RWPE2 (cell line): Measurements from ENCODE around the gene SLC52A3.

Source experiments
- ATAC-seq: fragments of 200-7000 bp; cut with Tn5 transposase; 3 replicates; pipeline ENCODE4 v1.9.1; 2021; ENCODE audit warnings: low read depth
- DNase-seq: peaks from one replicate; pipeline ENCODE4 v3.0.0-alpha.2; 2020; ENCODE audit warnings: low spot score
- H3K27ac ChIP-seq: fragments of 450-650 bp; 2 replicates; pipeline ENCODE4 v1.5.1; 2017; ENCODE audit warnings: mild to moderate bottlenecking; ENCODE audit not compliant: poor library complexity, severe bottlenecking
- H3K27me3 ChIP-seq: fragments of 250-450 bp; sonication (Bioruptor Pico); 2 replicates; pipeline ENCODE4 v1.5.1; 2021; ENCODE audit warnings: mild to moderate bottlenecking, moderate library complexity; ENCODE audit not compliant: insufficient read depth, poor library complexity, severe bottlenecking
- H3K36me3 ChIP-seq: fragments of 250-450 bp; sonication (Bioruptor Pico); 2 replicates; pipeline ENCODE4 v1.5.1; 2020; ENCODE audit warnings: low read depth, mild to moderate bottlenecking, moderate library complexity
- H3K4me1 ChIP-seq: fragments of 250-450 bp; sonication (Bioruptor Pico); 2 replicates; pipeline ENCODE4 v1.5.1; 2021; ENCODE audit warnings: mild to moderate bottlenecking, moderate library complexity; ENCODE audit not compliant: insufficient read depth, poor library complexity, severe bottlenecking
- H3K4me3 ChIP-seq: fragments of 250-450 bp; sonication (Bioruptor Pico); 2 replicates; pipeline ENCODE4 v1.5.1; 2021; ENCODE audit warnings: mild to moderate bottlenecking, moderate library complexity; ENCODE audit not compliant: severe bottlenecking
- H3K9me3 ChIP-seq: fragments of 250-450 bp; sonication (Bioruptor Pico); 2 replicates; pipeline ENCODE4 v1.5.1; 2021; ENCODE audit warnings: mild to moderate bottlenecking, moderate library complexity; ENCODE audit not compliant: severe bottlenecking
- TF ChIP-seq, protein P1 (sequence below): fragments of 450-650 bp; IDR thresholded peaks from one replicate; pipeline ENCODE4 v1.5.1; 2017; ENCODE audit warnings: mild to moderate bottlenecking, moderate library complexity; ENCODE audit not compliant: poor library complexity, severe bottlenecking

SLC52A3 gene

DNA sequence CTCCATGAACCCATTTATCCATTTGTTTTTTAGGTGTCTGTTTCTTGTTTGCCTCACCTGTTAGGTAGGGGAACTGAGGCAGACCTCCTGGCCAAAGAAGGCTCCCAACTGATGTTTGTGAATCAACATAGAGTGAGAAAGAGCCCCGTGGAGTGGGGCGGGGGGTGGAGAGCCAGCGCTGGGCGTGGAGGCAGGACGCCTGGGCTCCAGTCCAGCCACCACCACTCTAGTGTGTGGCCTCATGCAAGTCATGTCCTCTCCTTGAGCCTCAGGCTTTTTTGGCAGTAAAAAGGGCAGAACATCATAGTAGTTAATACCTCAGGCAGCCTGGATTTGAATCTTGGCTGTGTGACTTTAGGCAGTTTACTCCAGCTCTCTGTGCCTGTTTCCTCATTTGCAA, 50.5 kb downstream of the SLC52A3 start:
- ATAC-seq (no peak), DNase-seq (no peak)
- Histone ChIP-seq H3K9me3 (peaks cover 9% of the 10 kb centered on the region), H3K4me1 (no peaks in the 10 kb centered on the region), H3K27me3 (peaks cover 13% of the 10 kb centered on the region), H3K36me3 (no peaks in the 10 kb centered on the region), H3K4me3 (no peak overlapping the region), H3K27ac (no peak overlapping the region)
- TF ChIP-seq, protein P1, sequence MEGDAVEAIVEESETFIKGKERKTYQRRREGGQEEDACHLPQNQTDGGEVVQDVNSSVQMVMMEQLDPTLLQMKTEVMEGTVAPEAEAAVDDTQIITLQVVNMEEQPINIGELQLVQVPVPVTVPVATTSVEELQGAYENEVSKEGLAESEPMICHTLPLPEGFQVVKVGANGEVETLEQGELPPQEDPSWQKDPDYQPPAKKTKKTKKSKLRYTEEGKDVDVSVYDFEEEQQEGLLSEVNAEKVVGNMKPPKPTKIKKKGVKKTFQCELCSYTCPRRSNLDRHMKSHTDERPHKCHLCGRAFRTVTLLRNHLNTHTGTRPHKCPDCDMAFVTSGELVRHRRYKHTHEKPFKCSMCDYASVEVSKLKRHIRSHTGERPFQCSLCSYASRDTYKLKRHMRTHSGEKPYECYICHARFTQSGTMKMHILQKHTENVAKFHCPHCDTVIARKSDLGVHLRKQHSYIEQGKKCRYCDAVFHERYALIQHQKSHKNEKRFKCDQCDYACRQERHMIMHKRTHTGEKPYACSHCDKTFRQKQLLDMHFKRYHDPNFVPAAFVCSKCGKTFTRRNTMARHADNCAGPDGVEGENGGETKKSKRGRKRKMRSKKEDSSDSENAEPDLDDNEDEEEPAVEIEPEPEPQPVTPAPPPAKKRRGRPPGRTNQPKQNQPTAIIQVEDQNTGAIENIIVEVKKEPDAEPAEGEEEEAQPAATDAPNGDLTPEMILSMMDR, result no peak

DNA sequence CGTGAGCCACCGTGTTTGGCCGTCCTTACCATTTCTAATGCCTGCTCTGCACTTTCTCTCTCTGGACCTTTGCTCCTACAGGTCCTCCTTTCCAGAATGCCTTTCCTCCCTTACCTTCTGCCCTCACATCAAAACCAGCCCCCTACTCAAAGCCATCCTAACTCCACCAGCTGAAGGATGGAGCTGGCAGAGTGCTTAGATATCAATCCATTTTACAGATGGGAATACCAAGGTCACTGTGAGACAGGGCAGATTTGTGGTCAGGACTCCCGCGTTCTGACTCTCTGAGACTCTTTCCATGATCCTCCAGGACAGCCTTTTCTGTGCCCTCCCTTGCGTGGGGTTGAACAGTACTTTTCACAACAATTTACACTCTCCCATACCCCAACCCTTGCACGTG, 51.0 kb downstream of the SLC52A3 start:
- no peak for ATAC-seq
- peaks cover 9% of the 10 kb centered on the region for H3K9me3 ChIP-seq
- H3K4me3 ChIP-seq, result no peak overlapping the region
- TF ChIP-seq, protein P1, result no peak
- H3K27me3 ChIP-seq, result peaks cover 13% of the 10 kb centered on the region
- no peaks in the 10 kb centered on the region for H3K36me3 ChIP-seq
- DNase-seq, result no peak
- H3K27ac ChIP-seq, result no peak overlapping the region
- H3K4me1 ChIP-seq, result no peaks in the 10 kb centered on the region

DNA sequence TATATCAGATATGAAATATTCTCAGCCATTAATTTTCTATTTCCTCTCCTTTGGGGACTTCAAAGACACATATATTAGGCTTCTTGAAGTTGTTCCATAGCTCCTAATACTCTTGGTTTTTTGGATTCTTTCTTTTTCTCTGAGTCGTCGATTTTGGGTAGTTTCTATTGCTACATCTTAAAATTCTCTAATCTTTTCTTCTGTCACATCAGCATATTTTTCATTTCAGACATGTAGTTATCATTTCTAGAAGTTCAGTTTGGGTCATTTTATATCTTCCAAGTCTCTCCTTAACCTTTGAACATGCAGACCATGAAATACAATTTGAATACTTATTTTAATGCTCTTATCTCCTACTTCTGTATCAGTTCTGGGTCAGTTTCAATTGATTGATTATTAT, 53.8 kb downstream of the SLC52A3 start:
- H3K4me3 ChIP-seq, result no peak overlapping the region
- DNase-seq (no peak), ATAC-seq (no peak)
- H3K4me1 ChIP-seq, result no peaks in the 10 kb centered on the region
- TF ChIP-seq, protein P1, result no peak
- H3K27ac ChIP-seq, result no peak overlapping the region
- H3K9me3 ChIP-seq, result peaks cover 9% of the 10 kb centered on the region
- H3K36me3 ChIP-seq, result no peaks in the 10 kb centered on the region
- peaks cover 17% of the 10 kb centered on the region for H3K27me3 ChIP-seq

DNA sequence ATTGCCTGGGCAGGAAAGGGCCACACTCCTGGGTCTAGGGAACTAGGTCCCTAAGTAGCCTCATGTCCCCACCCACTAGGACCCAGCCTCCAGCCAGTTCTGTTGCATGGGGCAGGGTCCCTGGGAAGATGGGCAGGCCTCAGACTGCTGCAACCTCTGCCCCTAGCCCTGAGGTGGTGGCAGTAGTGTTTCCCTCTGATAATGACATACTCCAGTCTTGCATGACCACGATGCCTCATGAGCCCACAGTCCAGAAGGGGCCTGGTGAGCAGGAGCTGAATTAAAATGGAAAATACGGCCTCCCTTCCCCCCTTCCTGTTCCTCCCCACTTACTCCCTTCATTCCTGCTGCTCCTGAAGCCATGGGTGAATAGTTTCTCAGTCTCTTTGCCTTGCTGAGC, 56.7 kb downstream of the SLC52A3 start:
- Histone ChIP-seq H3K9me3 (peaks cover 11% of the 10 kb centered on the region), H3K27ac (no peak overlapping the region), H3K4me1 (no peaks in the 10 kb centered on the region), H3K4me3 (no peak overlapping the region), H3K27me3 (peaks cover 23% of the 10 kb centered on the region), H3K36me3 (no peaks in the 10 kb centered on the region)
- TF ChIP-seq, protein P1, result no peak
- DNase-seq, result no peak
- ATAC-seq, result no peak

DNA sequence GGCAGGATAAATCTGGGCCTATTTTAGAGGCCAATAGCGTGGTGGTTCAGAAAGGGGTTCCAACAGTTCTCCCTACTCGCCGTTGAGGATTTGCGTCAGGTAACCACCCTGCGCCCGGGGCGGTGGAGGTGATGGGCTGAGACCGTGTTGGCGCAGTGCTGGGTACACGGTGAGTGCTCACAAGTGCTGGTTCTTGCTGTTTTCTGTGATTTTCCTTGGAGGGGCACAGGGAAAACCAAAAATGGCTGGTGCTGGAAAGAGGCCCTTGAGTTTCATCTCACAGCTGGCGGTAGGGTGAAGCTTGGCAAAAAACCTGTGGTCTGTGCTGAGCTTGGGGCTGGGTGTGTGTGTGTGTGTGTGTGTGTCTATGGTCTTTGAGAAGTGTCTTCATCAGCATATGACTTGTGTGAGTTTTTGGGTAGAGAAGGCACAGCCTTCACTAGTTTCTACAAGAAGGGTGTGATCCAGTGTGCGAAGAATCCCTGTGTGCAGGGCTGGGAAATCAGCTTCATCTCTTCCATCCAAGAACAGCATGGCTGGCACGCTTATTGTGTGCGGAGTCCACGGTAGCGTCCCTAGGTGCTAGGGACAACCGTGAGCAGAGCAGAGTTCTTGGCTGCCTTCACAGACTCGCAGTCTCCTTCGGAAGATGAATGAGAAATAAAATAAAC, 57.4 kb downstream of the SLC52A3 start:
- H3K27ac ChIP-seq, result no peak overlapping the region
- no peak overlapping the region for H3K4me3 ChIP-seq
- peaks cover 19% of the 10 kb centered on the region for H3K27me3 ChIP-seq
- ATAC-seq (no peak; the same call in 2 of the 3 replicates), DNase-seq (no peak)
- H3K36me3 ChIP-seq, result no peaks in the 10 kb centered on the region
- peaks cover 11% of the 10 kb centered on the region for H3K9me3 ChIP-seq
- TF ChIP-seq, protein P1, result no peak
- H3K4me1 ChIP-seq, result no peaks in the 10 kb centered on the region
